Measurements from ENCODE around the gene LILRB1.
"Not testable (repeated sequence)": the region's sequence is repeated elsewhere in the genome, so short reads cannot be mapped to it uniquely, and the experiment has no call there.

The LILRB1 gene

GRCh38 chr19:54665530-54665929 lies 35.2 kb downstream of the LILRB1 start:
- no peak for DNase-seq

- DNase-seq: no peak
These were observed 36.9 kb downstream of the LILRB1 start for GRCh38 chr19:54667217-54667616.

DNA sequence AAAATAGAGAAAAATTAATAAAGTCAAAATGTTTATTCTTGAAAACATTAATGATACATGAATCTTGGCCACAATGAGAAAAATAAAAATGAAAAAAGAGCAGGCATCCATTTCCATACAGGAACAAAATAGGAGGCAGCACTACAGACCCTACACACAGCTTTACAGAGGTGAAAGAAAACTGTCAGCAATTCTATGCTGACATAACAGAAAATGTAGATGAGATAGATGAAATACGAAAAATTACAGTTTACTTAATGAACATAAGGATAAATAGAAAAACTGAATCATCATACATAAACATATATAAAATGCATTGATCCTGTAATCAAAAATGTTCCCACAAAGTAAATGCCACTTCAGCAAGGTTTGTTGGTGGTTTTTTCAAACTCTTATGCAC lies 38.1 kb downstream of the LILRB1 start:
- DNase-seq: no peak

- no peak for DNase-seq
These were observed 40.5 kb downstream of the LILRB1 start for GRCh38 chr19:54670576-54671357.

- DNase-seq: no peak
These were observed 42.9 kb downstream of the LILRB1 start for GRCh38 chr19:54673222-54673621.

DNA sequence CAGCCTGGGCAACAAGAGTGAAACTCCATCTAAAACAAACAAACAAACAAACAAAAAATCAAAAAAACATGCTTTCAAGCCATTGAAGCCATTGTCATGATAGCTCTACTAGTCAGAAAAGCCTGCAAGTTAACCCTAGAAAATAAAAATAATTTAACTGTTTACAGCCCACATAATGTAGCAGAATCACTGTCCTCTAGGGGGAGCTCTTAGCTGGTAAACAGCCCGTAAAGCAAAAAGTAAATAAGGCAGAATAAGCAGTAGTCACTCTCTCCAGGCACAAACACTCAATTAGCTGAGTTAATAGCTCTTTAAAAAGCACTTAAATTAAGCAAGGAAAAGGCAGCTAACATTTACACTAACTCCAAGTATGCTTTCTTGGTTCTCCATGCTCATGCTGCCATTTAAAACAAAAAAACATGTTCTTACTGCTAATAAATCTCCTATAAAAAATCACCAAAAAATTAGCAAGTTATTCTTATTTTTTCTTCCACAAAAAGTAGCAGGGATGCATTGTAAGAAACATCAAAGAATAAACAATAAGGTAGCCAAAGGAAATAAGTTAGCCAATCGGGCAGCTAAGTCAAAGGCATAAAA lies 43.8 kb downstream of the LILRB1 start:
- DNase-seq: peak; percentile 56

DNA sequence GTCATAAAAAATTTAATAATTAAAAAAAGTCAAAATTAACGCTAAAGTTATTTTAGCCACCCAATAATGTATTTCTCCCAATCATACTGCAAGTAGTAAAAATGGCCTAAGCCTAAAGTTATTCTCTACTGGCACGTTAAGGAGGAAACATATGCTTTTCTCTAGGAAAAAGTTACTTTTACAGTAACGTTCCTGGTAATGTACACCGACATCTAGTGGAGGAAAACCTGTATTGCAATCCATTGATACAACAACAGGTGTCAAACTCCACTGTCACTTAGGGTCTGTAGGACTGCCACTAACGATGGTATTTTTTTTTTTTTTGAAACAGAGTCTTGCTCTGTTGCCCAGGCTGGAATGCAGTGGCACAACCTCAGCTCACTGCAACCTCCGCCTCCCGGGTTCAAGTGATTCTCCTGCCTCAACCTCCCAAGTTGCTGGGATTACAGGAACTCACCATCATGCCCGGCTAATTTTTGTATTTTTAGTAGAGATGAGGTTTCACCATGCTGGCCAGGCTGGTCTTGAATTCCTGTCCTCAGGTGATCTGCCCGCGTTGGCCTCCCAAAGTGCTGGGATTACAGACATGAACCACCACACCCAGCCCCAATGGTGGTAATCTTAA lies 46.0 kb downstream of the LILRB1 start:
- peak; percentile 67 for DNase-seq

DNA sequence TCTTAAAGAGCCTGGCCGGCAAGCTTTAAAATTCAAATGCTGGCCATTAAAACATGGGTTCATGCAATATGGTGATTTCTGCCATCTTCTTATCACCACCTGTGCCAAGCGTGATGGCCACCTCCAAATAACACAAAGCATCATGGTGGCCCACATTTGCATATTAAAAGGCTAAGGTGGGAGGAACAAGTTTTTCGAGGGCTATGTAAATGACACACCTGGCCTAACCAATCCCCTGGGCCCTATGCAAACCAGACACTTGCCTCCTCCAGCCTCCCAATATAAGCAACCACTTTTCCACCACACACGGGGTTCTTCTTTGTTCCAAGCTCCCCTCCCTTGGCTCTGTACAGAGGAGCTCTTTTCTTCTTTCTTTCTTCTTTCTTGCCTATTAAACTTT lies 46.9 kb downstream of the LILRB1 start:
- DNase-seq: no peak

GRCh38 chr19:54681596-54681995 lies 51.3 kb downstream of the LILRB1 start:
- not testable (repeated sequence) for DNase-seq

DNA sequence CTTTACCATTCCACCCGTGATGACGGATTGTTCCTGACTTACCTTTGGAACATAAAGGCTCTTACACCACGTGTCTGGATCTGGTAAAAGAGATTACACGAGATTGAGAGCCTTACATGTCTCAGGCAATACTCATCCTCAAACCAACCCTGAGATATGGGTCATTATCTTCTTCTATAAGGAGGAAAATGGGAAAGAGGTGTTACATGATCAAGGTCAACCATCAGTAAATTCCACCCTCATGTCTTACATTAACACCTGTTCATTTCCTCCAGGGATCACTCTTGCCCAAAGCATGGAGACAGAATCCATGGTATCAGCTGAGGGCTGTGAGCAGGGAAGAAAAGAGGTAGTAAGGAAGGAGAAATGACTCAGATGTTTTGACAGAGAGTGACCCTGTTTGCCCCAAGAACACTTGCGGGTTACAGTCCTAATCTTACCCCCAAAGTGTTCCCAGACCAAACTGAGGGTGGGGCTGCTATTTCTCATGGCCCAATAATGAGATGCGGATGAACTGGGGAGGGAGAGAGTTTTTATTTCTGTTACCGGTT lies 52.1 kb downstream of the LILRB1 start:
- DNase-seq: no peak

- DNase-seq: peak; percentile 35
These were observed 54.2 kb downstream of the LILRB1 start for GRCh38 chr19:54684527-54684926.
